ENCODE measurements around the gene MEX3D. TPM values are rescaled to one million over a fixed set of nuclear protein-coding genes. Genes with fewer than 3 reads are reported as not detected.

Gene MEX3D
- total and polyA plus RNA-seq, 2 experiments from 2014 or later = 12.4 to 94.9 TPM

DNA sequence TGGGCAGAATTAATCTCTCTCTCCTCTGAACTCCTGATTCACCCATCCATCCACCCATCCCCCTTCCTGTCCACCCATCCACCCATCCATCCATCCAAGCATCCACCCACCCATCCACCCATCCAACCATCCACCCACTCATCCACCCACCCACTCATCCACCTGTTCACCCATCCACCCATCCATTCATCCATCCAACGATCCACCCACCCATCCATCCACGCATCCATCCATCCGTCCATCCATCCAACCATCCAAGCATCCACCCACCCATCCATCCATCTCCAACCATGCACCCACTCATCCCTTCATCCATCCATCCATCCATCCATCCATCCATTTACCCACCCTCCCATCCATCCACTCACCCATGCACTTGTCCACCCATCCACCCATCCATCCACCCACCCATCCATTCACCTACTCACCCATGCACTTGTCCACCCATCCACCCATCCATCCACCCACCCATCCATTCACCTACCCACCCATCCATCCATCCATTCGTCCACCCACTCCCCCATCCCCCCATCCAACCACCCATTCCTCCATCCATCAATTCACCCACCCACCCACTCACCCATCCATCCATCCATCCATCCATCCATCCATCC, 18.7 kb downstream of the MEX3D start:
- Histone ChIP-seq H3K79me2 (replicated peaks; ENCODE audit: insufficient read depth) (no peaks in the 10 kb centered on the region), H3K4me1 (ENCODE audit: insufficient read depth) (no peaks in the 10 kb centered on the region; the same call in 1 of the 2 replicates), H3K4me2 (no peak overlapping the region), H2AFZ (no peak overlapping the region), H3K4me3 (no peak overlapping the region), H3K27me3 (ENCODE audit: insufficient read depth) (no peaks in the 10 kb centered on the region), H3F3A (replicated peaks; ENCODE audit: low read depth) (peaks cover 5% of the 10 kb centered on the region; the same call in 1 of the 2 replicates), H3K9me2 (ENCODE audit: insufficient read depth) (no peaks in the 10 kb centered on the region), H3K27ac (ENCODE audit: low read depth) (no peak overlapping the region), H3K36me3 (ENCODE audit: insufficient read depth) (no peaks in the 10 kb centered on the region), H4K20me1 (replicated peaks; ENCODE audit: insufficient read depth) (no peaks in the 10 kb centered on the region; the same call in 1 of the 2 replicates)
- no peak overlapping the region for H3K27ac Mint-ChIP-seq
- no peaks in the 10 kb centered on the region for H3K4me1 Mint-ChIP-seq
- H3K27me3 Mint-ChIP-seq (ENCODE audit: insufficient read depth, low read depth, poor library complexity) = peaks cover 22% of the 10 kb centered on the region
- no peak for DNase-seq (ENCODE audit: low spot score)
- no peak for ATAC-seq
- peaks cover 3% of the 10 kb centered on the region; the same call in 2 of the 3 replicates for H3K9me3 Mint-ChIP-seq
- no peak for TF ChIP-seq EZH2 (IDR thresholded peaks at IDR 0.05; ENCODE audit: low read depth, unreplicated experiment)
- TF ChIP-seq NANOG (IDR thresholded peaks at IDR 0.05; ENCODE audit: borderline replicate concordance) = no peak
- TF ChIP-seq JUNB (IDR thresholded peaks at IDR 0.05; ENCODE audit: unreplicated experiment) = no peak
- TF ChIP-seq STAT1 (IDR thresholded peaks at IDR 0.05; ENCODE audit: unreplicated experiment) = no peak
- TF ChIP-seq REST (IDR thresholded peaks at IDR 0.05; ENCODE audit: unreplicated experiment) = no peak
- no peak for TF ChIP-seq POLR2AphosphoS5 (IDR thresholded peaks at IDR 0.05; ENCODE audit: low read depth)
- TF ChIP-seq, protein P1, sequence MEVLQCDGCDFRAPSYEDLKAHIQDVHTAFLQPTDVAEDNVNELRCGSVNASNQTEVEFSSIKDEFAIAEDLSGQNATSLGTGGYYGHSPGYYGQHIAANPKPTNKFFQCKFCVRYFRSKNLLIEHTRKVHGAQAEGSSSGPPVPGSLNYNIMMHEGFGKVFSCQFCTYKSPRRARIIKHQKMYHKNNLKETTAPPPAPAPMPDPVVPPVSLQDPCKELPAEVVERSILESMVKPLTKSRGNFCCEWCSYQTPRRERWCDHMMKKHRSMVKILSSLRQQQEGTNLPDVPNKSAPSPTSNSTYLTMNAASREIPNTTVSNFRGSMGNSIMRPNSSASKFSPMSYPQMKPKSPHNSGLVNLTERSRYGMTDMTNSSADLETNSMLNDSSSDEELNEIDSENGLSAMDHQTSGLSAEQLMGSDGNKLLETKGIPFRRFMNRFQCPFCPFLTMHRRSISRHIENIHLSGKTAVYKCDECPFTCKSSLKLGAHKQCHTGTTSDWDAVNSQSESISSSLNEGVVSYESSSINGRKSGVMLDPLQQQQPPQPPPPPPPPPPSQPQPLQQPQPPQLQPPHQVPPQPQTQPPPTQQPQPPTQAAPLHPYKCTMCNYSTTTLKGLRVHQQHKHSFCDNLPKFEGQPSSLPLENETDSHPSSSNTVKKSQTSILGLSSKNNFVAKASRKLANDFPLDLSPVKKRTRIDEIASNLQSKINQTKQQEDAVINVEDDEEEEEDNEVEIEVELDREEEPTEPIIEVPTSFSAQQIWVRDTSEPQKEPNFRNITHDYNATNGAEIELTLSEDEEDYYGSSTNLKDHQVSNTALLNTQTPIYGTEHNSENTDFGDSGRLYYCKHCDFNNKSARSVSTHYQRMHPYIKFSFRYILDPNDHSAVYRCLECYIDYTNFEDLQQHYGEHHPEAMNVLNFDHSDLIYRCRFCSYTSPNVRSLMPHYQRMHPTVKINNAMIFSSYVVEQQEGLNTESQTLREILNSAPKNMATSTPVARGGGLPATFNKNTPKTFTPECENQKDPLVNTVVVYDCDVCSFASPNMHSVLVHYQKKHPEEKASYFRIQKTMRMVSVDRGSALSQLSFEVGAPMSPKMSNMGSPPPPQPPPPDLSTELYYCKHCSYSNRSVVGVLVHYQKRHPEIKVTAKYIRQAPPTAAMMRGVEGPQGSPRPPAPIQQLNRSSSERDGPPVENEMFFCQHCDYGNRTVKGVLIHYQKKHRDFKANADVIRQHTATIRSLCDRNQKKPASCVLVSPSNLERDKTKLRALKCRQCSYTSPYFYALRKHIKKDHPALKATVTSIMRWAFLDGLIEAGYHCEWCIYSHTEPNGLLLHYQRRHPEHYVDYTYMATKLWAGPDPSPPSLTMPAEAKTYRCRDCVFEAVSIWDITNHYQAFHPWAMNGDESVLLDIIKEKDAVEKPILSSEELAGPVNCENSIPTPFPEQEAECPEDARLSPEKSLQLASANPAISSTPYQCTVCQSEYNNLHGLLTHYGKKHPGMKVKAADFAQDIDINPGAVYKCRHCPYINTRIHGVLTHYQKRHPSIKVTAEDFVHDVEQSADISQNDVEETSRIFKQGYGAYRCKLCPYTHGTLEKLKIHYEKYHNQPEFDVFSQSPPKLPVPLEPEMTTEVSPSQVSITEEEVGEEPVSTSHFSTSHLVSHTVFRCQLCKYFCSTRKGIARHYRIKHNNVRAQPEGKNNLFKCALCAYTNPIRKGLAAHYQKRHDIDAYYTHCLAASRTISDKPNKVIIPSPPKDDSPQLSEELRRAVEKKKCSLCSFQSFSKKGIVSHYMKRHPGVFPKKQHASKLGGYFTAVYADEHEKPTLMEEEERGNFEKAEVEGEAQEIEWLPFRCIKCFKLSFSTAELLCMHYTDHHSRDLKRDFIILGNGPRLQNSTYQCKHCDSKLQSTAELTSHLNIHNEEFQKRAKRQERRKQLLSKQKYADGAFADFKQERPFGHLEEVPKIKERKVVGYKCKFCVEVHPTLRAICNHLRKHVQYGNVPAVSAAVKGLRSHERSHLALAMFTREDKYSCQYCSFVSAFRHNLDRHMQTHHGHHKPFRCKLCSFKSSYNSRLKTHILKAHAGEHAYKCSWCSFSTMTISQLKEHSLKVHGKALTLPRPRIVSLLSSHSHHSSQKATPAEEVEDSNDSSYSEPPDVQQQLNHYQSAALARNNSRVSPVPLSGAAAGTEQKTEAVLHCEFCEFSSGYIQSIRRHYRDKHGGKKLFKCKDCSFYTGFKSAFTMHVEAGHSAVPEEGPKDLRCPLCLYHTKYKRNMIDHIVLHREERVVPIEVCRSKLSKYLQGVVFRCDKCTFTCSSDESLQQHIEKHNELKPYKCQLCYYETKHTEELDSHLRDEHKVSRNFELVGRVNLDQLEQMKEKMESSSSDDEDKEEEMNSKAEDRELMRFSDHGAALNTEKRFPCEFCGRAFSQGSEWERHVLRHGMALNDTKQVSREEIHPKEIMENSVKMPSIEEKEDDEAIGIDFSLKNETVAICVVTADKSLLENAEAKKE (CRISPR knock-in tag; IDR thresholded peaks at IDR 0.05) = no peak
- TF ChIP-seq ZNF114 (CRISPR knock-in tag; IDR thresholded peaks at IDR 0.05) = no peak
- TF ChIP-seq, protein P2, sequence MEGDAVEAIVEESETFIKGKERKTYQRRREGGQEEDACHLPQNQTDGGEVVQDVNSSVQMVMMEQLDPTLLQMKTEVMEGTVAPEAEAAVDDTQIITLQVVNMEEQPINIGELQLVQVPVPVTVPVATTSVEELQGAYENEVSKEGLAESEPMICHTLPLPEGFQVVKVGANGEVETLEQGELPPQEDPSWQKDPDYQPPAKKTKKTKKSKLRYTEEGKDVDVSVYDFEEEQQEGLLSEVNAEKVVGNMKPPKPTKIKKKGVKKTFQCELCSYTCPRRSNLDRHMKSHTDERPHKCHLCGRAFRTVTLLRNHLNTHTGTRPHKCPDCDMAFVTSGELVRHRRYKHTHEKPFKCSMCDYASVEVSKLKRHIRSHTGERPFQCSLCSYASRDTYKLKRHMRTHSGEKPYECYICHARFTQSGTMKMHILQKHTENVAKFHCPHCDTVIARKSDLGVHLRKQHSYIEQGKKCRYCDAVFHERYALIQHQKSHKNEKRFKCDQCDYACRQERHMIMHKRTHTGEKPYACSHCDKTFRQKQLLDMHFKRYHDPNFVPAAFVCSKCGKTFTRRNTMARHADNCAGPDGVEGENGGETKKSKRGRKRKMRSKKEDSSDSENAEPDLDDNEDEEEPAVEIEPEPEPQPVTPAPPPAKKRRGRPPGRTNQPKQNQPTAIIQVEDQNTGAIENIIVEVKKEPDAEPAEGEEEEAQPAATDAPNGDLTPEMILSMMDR (conservative IDR thresholded peaks at IDR 0.05; ENCODE audit: low read depth in 2 of 2) = no peak
- no peak for TF ChIP-seq ZNF331 (CRISPR knock-in tag; IDR thresholded peaks at IDR 0.05; ENCODE audit: low read depth)
- no peak for TF ChIP-seq EZH2phosphoT487 (IDR thresholded peaks at IDR 0.05; ENCODE audit: unreplicated experiment)
- TF ChIP-seq ETS1 (IDR thresholded peaks at IDR 0.05) = no peak
- TF ChIP-seq CREB1 (CRISPR knock-in tag; IDR thresholded peaks at IDR 0.05; ENCODE audit: low read depth) = no peak
- H3K36me3 Mint-ChIP-seq (ENCODE audit: low read depth) = no peaks in the 10 kb centered on the region
- no peak overlapping the region for H3K4me3 Mint-ChIP-seq
